B cell (primary cell): ENCODE data around the gene HMOX1. TPM values are rescaled to one million over a fixed set of nuclear protein-coding genes. Genes with fewer than 3 reads are reported as not detected.

ENCODE experiments used
- ATAC-seq: fragments of 200-7000 bp; cut with Tn5 transposase; one replicate; pipeline ENCODE4 v1.10.0; 2021; ENCODE audit warnings: low read depth, mild to moderate bottlenecking, moderate number of reproducible peaks, moderate library complexity
- CTCF ChIA-PET: fragments of 350-600 bp; sonication (Branson Sonifier 250); formaldehyde crosslinking; loops from one replicate; lab custom pipeline; 2021; ENCODE audit warnings: antibody characterized with exemption, inconsistent platforms; lab: Charles Lee
- POLR2A ChIA-PET: fragments of 350-600 bp; sonication (Branson Sonifier 250); formaldehyde crosslinking; loops from one replicate; lab custom pipeline; 2021; ENCODE audit warnings: antibody characterized with exemption; lab: Charles Lee
- DNase-seq: peaks from one replicate; pipeline ENCODE4 v3.0.0; 2013
- H2AFZ ChIP-seq: 2 replicates; pipeline ENCODE4 v1.6.1; 2012; ENCODE audit warnings: mild to moderate bottlenecking, low read depth, low read length; ENCODE audit not compliant: insufficient read depth, poor library complexity, severe bottlenecking
- H3K27ac ChIP-seq, 2 donors: 1 replicate in 1 of 2; 2 replicates in 1 of 2; pipeline ENCODE4 v1.5.1; 2012 to 2013; ENCODE audit warnings: low read length in 2 of 2, mild to moderate bottlenecking in 2 of 2, moderate library complexity in 1 of 2
- H3K27me3 ChIP-seq, 4 experiments: fragments of 200-600 bp in 1 of 4; sonication (generic) in 1 of 4; replicated peaks in 1 of 4; 1 replicate in 2 of 4; 2 replicates in 2 of 4; pipeline versions ENCODE4 v1.6.1 to v1.7.0; 2013 to 2016; ENCODE audit warnings: low read length in 3 of 4, mild to moderate bottlenecking in 2 of 4, mixed read lengths in 1 of 4, moderate library complexity in 1 of 4; ENCODE audit not compliant: insufficient read depth in 4 of 4, control insufficient read depth in 3 of 4; ENCODE audit errors: control extremely low read depth in 1 of 4
- H3K36me3 ChIP-seq, 2 experiments: replicated peaks in 1 of 2; 1 replicate in 1 of 2; 2 replicates in 1 of 2; pipeline versions ENCODE4 v1.6.1 to v1.7.1; 2013; ENCODE audit warnings: low read length in 1 of 2; ENCODE audit not compliant: insufficient read depth in 2 of 2, control insufficient read depth in 1 of 2; ENCODE audit errors: control extremely low read depth in 1 of 2, extremely low read depth in 1 of 2
- H3K4me1 ChIP-seq, 2 donors: fragments of 200-600 bp in 1 of 2; sonication (generic) in 1 of 2; 1 replicate in 1 of 2; 2 replicates in 1 of 2; pipeline versions ENCODE4 v1.5.1 to v1.6.1; 2013 to 2017; ENCODE audit warnings: low read length in 2 of 2; ENCODE audit not compliant: control insufficient read depth in 2 of 2, insufficient read depth in 2 of 2
- H3K4me2 ChIP-seq: replicated peaks from 2 replicates; pipeline ENCODE3; 2012; ENCODE audit warnings: mild to moderate bottlenecking, low read depth, low read length; ENCODE audit not compliant: poor library complexity, severe bottlenecking
- H3K4me3 ChIP-seq, 5 experiments: fragments of 200-600 bp in 1 of 5; sonication (generic) in 1 of 5; 1 replicate in 3 of 5; 2 replicates in 2 of 5; pipeline versions ENCODE4 v1.5.1 to v1.7.0; 2011 to 2016; ENCODE audit warnings: low read length in 4 of 5, mild to moderate bottlenecking in 4 of 5, low read depth in 2 of 5, control low read depth in 1 of 5, moderate library complexity in 1 of 5; ENCODE audit not compliant: insufficient read depth in 1 of 5; ENCODE audit errors: control extremely low read depth in 1 of 5, extremely low read depth in 1 of 5
- H3K79me2 ChIP-seq: fragments of 200-600 bp; sonication (generic); one replicate; pipeline ENCODE4 v1.6.0; 2016; ENCODE audit warnings: low read length; ENCODE audit not compliant: control insufficient read depth, insufficient read depth
- H3K9ac ChIP-seq: fragments of 200-600 bp; sonication (generic); 2 replicates; pipeline ENCODE4 v1.6.1; 2017; ENCODE audit warnings: mild to moderate bottlenecking, low read length, moderate library complexity
- H3K9me3 ChIP-seq, 3 donors: one replicate each; pipeline versions ENCODE4 v1.6.1 to v1.7.1; 2013; ENCODE audit warnings: low read length in 2 of 3; ENCODE audit not compliant: control insufficient read depth in 2 of 3, insufficient read depth in 1 of 3; ENCODE audit errors: control extremely low read depth in 1 of 3
- H4K20me1 ChIP-seq: 2 replicates; pipeline ENCODE4 v1.6.0; 2012; ENCODE audit warnings: mild to moderate bottlenecking, low read length; ENCODE audit not compliant: insufficient read depth, control insufficient read depth, poor library complexity, severe bottlenecking
- H3K27ac Mint-ChIP-seq: one replicate; pipeline ENCODE4 v1.8.0; 2021; ENCODE audit warnings: mixed read lengths
- H3K27me3 Mint-ChIP-seq: one replicate; pipeline ENCODE4 v1.8.0; 2021; ENCODE audit warnings: mixed read lengths
- H3K4me1 Mint-ChIP-seq: one replicate; pipeline ENCODE4 v1.8.0; 2021; ENCODE audit warnings: mixed read lengths
- H3K4me3 Mint-ChIP-seq: one replicate; pipeline ENCODE4 v1.8.0; 2021; ENCODE audit warnings: mixed read lengths
- H3K9me3 Mint-ChIP-seq: one replicate; pipeline ENCODE4 v1.8.0; 2022; ENCODE audit warnings: mixed read lengths; ENCODE audit not compliant: insufficient read depth
- CTCF ChIP-seq: fragments of 200-600 bp; IDR thresholded peaks from one replicate; pipeline ENCODE4 v1.8.0; 2022; ENCODE audit warnings: antibody characterized with exemption, mild to moderate bottlenecking
- EZH2 ChIP-seq: IDR thresholded peaks from 2 replicates; pipeline ENCODE4 v1.6.1; 2012; ENCODE audit warnings: borderline replicate concordance, low read depth, mild to moderate bottlenecking, moderate library complexity, low read length; ENCODE audit not compliant: insufficient read depth, poor library complexity, severe bottlenecking
- WGBS: methylation state at CpG from one replicate; pipeline ENCODE4 v1.1.5; 2013; ENCODE audit warnings: missing lambda C conversion rate; ENCODE audit not compliant: insufficient coverage; 5-methylcytosine and 5-hydroxymethylcytosine counted together
- intact Hi-C: fragments of 100-400 bp; cut with micrococcal nuclease; formaldehyde crosslinking; loops from one replicate; pipeline ENCODE4 v1.10.0; 2022
- polyA plus RNA-seq: library from polyadenylated mRNA; depleted of rRNA; stranded (reverse); fragments of >200 nt; gene quantifications from 2 replicates; pipeline ENCODE4 v1.2.3, GENCODE V29; 2012
- total RNA-seq, 2 donors: library from RNA; stranded (reverse); fragments of 120-200 nt in 1 of 2; gene quantifications; 1 replicate in 1 of 2; 2 replicates in 1 of 2; pipeline versions ENCODE4 v1.2.3 to v1.2.4, GENCODE V29; 2013 to 2022

The HMOX1 gene
- total and polyA plus RNA-seq, 2 donors (not counting 1 experiment from before 2014, with no cell fraction given), result 9.4 to 21.9 TPM

GRCh38 chr22:35392357-35392756, 11.5 kb downstream of the HMOX1 start:
- no peaks in the 10 kb centered on the region for H4K20me1 ChIP-seq
- Mint-ChIP-seq H3K27ac (peak overlapping the region; percentile 73), H3K4me3 (peak overlapping the region; percentile 54), H3K27me3 (no peaks in the 10 kb centered on the region), H3K4me1 (peaks cover 34% of the 10 kb centered on the region), H3K9me3 (no peaks in the 10 kb centered on the region)
- ATAC-seq (peak; percentile 79), DNase-seq (peak; percentile 59)
- intact Hi-C loops, result no loop called here
- CTCF ChIA-PET, result interaction anchor here (0.6 to 2.0 kb wide), 8 partner anchors 17 to 767 kb away, joined by 3 to 10 read pairs (median 4); no protein-coding TSS in a partner anchor
- H3K4me3 ChIP-seq, result no peak overlapping the region
- no peaks in the 10 kb centered on the region for H3K27me3 ChIP-seq
- peak overlapping the region; percentile 27 for H2AFZ ChIP-seq
- POLR2A ChIA-PET, result interaction anchor here (0.6 to 2.5 kb wide), 7 partner anchors 8 to 41 kb away, joined by 3 to 19 read pairs (median 7); partner anchors contain the start of gene HMOX1
- H3K27ac ChIP-seq, result peak overlapping the region; percentile 34 to 48
- H3K9me3 ChIP-seq, result no peaks in the 10 kb centered on the region
- WGBS, result 25% methylated on average over 2 of the region's 2 CpGs
- peaks cover 0 to 7% of the 10 kb centered on the region in 2 experiments for H3K36me3 ChIP-seq
- H3K4me1 ChIP-seq, result peaks cover 22 to 32% of the 10 kb centered on the region in 2 donors
- no peak overlapping the region for H3K9ac ChIP-seq
- TF ChIP-seq CTCF, result no peak
- no peak for TF ChIP-seq EZH2
- H3K79me2 ChIP-seq, result no peaks in the 10 kb centered on the region
- peak overlapping the region; percentile 43 for H3K4me2 ChIP-seq
